Activated CD8-positive, alpha-beta T cell treated with anti-CD3 and anti-CD28 coated beads, Interleukin-2, amount 10 ng/mL, durations not matched to agents 7 days and 5 days (primary cell): ENCODE data around the gene TRAPPC1. TPM values are rescaled to one million over a fixed set of nuclear protein-coding genes. Genes with fewer than 3 reads are reported as not detected.
"Not testable (repeated sequence)": the region's sequence is repeated elsewhere in the genome, so short reads cannot be mapped to it uniquely, and the experiment has no call there.

Source experiments
- ATAC-seq: fragments of 150-1000 bp; cut with Tn5 transposase; one replicate; pipeline ENCODE4 v1.10.0; 2021; ENCODE audit warnings: moderate library complexity
- CTCF ChIA-PET: fragments of 350-600 bp; sonication (Branson Sonifier 250); formaldehyde crosslinking; loops from one replicate; lab custom pipeline; 2021; ENCODE audit warnings: antibody characterized with exemption; lab: Charles Lee
- POLR2A ChIA-PET: fragments of 350-600 bp; sonication (Branson Sonifier 250); formaldehyde crosslinking; loops from one replicate; lab custom pipeline; 2021; ENCODE audit warnings: antibody characterized with exemption; lab: Charles Lee
- DNase-seq: peaks from one replicate; pipeline ENCODE4 v3.0.0-alpha.2; 2020
- H3K27ac Mint-ChIP-seq: one replicate; pipeline ENCODE4 v1.8.0; 2021; ENCODE audit warnings: mild to moderate bottlenecking, mixed read lengths
- H3K27me3 Mint-ChIP-seq: one replicate; pipeline ENCODE4 v1.8.0; 2021; ENCODE audit warnings: low read depth, mixed read lengths
- H3K36me3 Mint-ChIP-seq: one replicate; pipeline ENCODE4 v1.8.0; 2021; ENCODE audit warnings: low read depth, mixed read lengths
- H3K4me1 Mint-ChIP-seq: one replicate; pipeline ENCODE4 v1.8.0; 2021; ENCODE audit warnings: low read depth, mixed read lengths
- H3K4me3 Mint-ChIP-seq: one replicate; pipeline ENCODE4 v1.8.0; 2021; ENCODE audit warnings: mild to moderate bottlenecking, mixed read lengths
- H3K9me3 Mint-ChIP-seq: one replicate; pipeline ENCODE4 v1.8.0; 2022; ENCODE audit warnings: mixed read lengths; ENCODE audit not compliant: insufficient read depth
- total RNA-seq, 2 experiments: library from RNA; stranded (reverse); gene quantifications; one replicate each; pipeline ENCODE4 v1.2.3, GENCODE V29; 2021

The TRAPPC1 gene
- total RNA-seq, 2 experiments from 2014 or later, result 248 to 278 TPM

GRCh38 chr17:7956228-7956965 lies 24.7 kb upstream of the TRAPPC1 start:
- no peak overlapping the region for H3K4me3 Mint-ChIP-seq

GRCh38 chr17:7955414-7956227 lies 23.9 kb upstream of the TRAPPC1 start:
- ChIA-PET POLR2A (interaction anchor here (0.7 kb wide), 1 partner anchor 10 kb away, joined by 3 read pairs; no protein-coding TSS in a partner anchor), CTCF (interaction anchor here (0.8 to 1.2 kb wide), 3 partner anchors 13 to 34 kb away, joined by 3 to 5 read pairs (median 3); no protein-coding TSS in a partner anchor)
- Mint-ChIP-seq H3K4me1 (peaks cover 30% of the 10 kb centered on the region), H3K27ac (no peak overlapping the region), H3K4me3 (no peak overlapping the region), H3K27me3 (peaks cover 8% of the 10 kb centered on the region), H3K36me3 (peaks cover 5% of the 10 kb centered on the region), H3K9me3 (no peaks in the 10 kb centered on the region)
- ATAC-seq (no peak), DNase-seq (no peak)

More at GRCh38 chr17:7956228-7956965, 24.7 kb upstream of the TRAPPC1 start:
- DNase-seq (no peak), ATAC-seq (no peak)
- Mint-ChIP-seq H3K9me3 (no peaks in the 10 kb centered on the region), H3K27me3 (peaks cover 10% of the 10 kb centered on the region), H3K36me3 (peaks cover 2% of the 10 kb centered on the region), H3K4me1 (peaks cover 23% of the 10 kb centered on the region), H3K27ac (no peak overlapping the region)
- CTCF ChIA-PET, result interaction anchor here (0.8 to 1.2 kb wide), 3 partner anchors 12 to 33 kb away, joined by 3 to 5 read pairs (median 3); no protein-coding TSS in a partner anchor
- POLR2A ChIA-PET, result interaction anchor here (0.7 kb wide), 1 partner anchor 9 kb away, joined by 3 read pairs; no protein-coding TSS in a partner anchor

GRCh38 chr17:7953266-7953665 lies 21.5 kb upstream of the TRAPPC1 start:
- not testable (repeated sequence) for H3K9me3 Mint-ChIP-seq, ATAC-seq, H3K27ac Mint-ChIP-seq, DNase-seq, H3K4me3 Mint-ChIP-seq, H3K27me3 Mint-ChIP-seq
- H3K4me1 Mint-ChIP-seq, result peaks cover 38% of the 10 kb centered on the region
- CTCF ChIA-PET, result interaction anchor here (0.7 to 6.0 kb wide), 5 partner anchors 21 to 85 kb away, joined by 3 to 35 read pairs (median 3); partner anchors contain the start of genes CNTROB and TRAPPC1
- peaks cover 28% of the 10 kb centered on the region for H3K36me3 Mint-ChIP-seq
- POLR2A ChIA-PET, result interaction anchor here (2.1 kb wide), 1 partner anchor 20 kb away, joined by 6 read pairs; no protein-coding TSS in a partner anchor

GRCh38 chr17:7951143-7951792 lies 19.5 kb upstream of the TRAPPC1 start:
- ATAC-seq, result peak; percentile 98
- peaks cover 44% of the 10 kb centered on the region for H3K36me3 Mint-ChIP-seq
- CTCF ChIA-PET, result interaction anchor here (1.0 to 6.0 kb wide), 5 partner anchors 10 to 38 kb away, joined by 3 to 35 read pairs (median 5); partner anchors contain the start of genes CNTROB and TRAPPC1
- peak; percentile 73 for DNase-seq
- POLR2A ChIA-PET, result interaction anchor here (1.0 to 2.0 kb wide), 2 partner anchors 36 to 222 kb away, joined by 3 to 6 read pairs; partner anchors contain the start of gene RNF227
- no peaks in the 10 kb centered on the region for H3K9me3 Mint-ChIP-seq
- H3K27ac Mint-ChIP-seq, result peak overlapping the region; percentile 94
- peak overlapping the region; percentile 66 for H3K4me3 Mint-ChIP-seq
- peaks cover 40% of the 10 kb centered on the region for H3K4me1 Mint-ChIP-seq
- H3K27me3 Mint-ChIP-seq, result no peaks in the 10 kb centered on the region

GRCh38 chr17:7950578-7950977 lies 18.8 kb upstream of the TRAPPC1 start:
- POLR2A ChIA-PET, result interaction anchor here (1.0 to 2.0 kb wide), 2 partner anchors 35 to 223 kb away, joined by 3 to 6 read pairs; partner anchors contain the start of gene RNF227
- peak overlapping the region; percentile 70 for H3K27ac Mint-ChIP-seq

GRCh38 chr17:7947651-7948050 lies 15.9 kb upstream of the TRAPPC1 start:
- Mint-ChIP-seq H3K36me3 (peaks cover 70% of the 10 kb centered on the region), H3K27me3 (no peaks in the 10 kb centered on the region), H3K4me3 (no peak overlapping the region), H3K9me3 (no peaks in the 10 kb centered on the region), H3K4me1 (peaks cover 29% of the 10 kb centered on the region), H3K27ac (peak overlapping the region; percentile 46)
- ChIA-PET CTCF (interaction anchor here (1.5 kb wide), 1 partner anchor 15 kb away, joined by 5 read pairs; the partner anchor contains the start of genes CNTROB and TRAPPC1), POLR2A (interaction anchor here (1.1 kb wide), 2 partner anchors 13 to 32 kb away, joined by 3 read pairs; partner anchors contain the start of gene RNF227)
- no peak for DNase-seq
- no peak for ATAC-seq

More at GRCh38 chr17:7950578-7950977, 18.8 kb upstream of the TRAPPC1 start:
- CTCF ChIA-PET, result interaction anchor here (1.4 to 6.0 kb wide), 3 partner anchors 10 to 39 kb away, joined by 3 to 35 read pairs (median 19); partner anchors contain the start of genes CNTROB and TRAPPC1
- H3K9me3 Mint-ChIP-seq, result no peaks in the 10 kb centered on the region
- no peaks in the 10 kb centered on the region for H3K27me3 Mint-ChIP-seq
- peaks cover 40% of the 10 kb centered on the region for H3K4me1 Mint-ChIP-seq
- ATAC-seq, result no peak
- DNase-seq, result no peak
- peaks cover 51% of the 10 kb centered on the region for H3K36me3 Mint-ChIP-seq
- no peak overlapping the region for H3K4me3 Mint-ChIP-seq

- CTCF ChIA-PET, result interaction anchor here (0.7 to 3.2 kb wide), 6 partner anchors 12 to 227 kb away, joined by 3 to 20 read pairs (median 3); partner anchors contain the start of genes CNTROB and TRAPPC1
- ATAC-seq, result no peak
- H3K4me1 Mint-ChIP-seq, result peaks cover 17% of the 10 kb centered on the region
- peaks cover 75% of the 10 kb centered on the region for H3K36me3 Mint-ChIP-seq
- no peak overlapping the region for H3K27ac Mint-ChIP-seq
- DNase-seq, result no peak
- no peaks in the 10 kb centered on the region for H3K9me3 Mint-ChIP-seq
- POLR2A ChIA-PET, result interaction anchor here (4.2 kb wide), 1 partner anchor 14 kb away, joined by 33 read pairs; the partner anchor contains the start of genes CNTROB and TRAPPC1
- no peaks in the 10 kb centered on the region for H3K27me3 Mint-ChIP-seq
- H3K4me3 Mint-ChIP-seq, result no peak overlapping the region
Observed at GRCh38 chr17:7946441-7946840, 14.7 kb upstream of the TRAPPC1 start.

- ATAC-seq (no peak), DNase-seq (no peak)
- POLR2A ChIA-PET, result interaction anchor here (1.4 to 4.2 kb wide), 2 partner anchors 13 to 30 kb away, joined by 4 to 33 read pairs; partner anchors contain the start of genes CNTROB, RNF227 and TRAPPC1
- H3K9me3 Mint-ChIP-seq, result no peaks in the 10 kb centered on the region
- CTCF ChIA-PET, result interaction anchor here (0.9 to 3.2 kb wide), 7 partner anchors 11 to 202 kb away, joined by 3 to 20 read pairs (median 3); no protein-coding TSS in a partner anchor
- no peak overlapping the region for H3K4me3 Mint-ChIP-seq
- no peak overlapping the region for H3K27ac Mint-ChIP-seq
- H3K27me3 Mint-ChIP-seq, result no peaks in the 10 kb centered on the region
- H3K36me3 Mint-ChIP-seq, result peaks cover 81% of the 10 kb centered on the region
- H3K4me1 Mint-ChIP-seq, result peaks cover 10% of the 10 kb centered on the region
Observed at GRCh38 chr17:7945651-7946050, 13.9 kb upstream of the TRAPPC1 start.

- Mint-ChIP-seq H3K9me3 (no peaks in the 10 kb centered on the region), H3K36me3 (peaks cover 78% of the 10 kb centered on the region), H3K27ac (peak overlapping the region; percentile 46), H3K4me3 (no peak overlapping the region), H3K4me1 (peaks cover 2% of the 10 kb centered on the region), H3K27me3 (no peaks in the 10 kb centered on the region)
- CTCF ChIA-PET, result interaction anchor here (1.1 to 3.2 kb wide), 9 partner anchors 10 to 201 kb away, joined by 3 to 20 read pairs (median 3); no protein-coding TSS in a partner anchor
- DNase-seq (no peak), ATAC-seq (no peak)
- POLR2A ChIA-PET, result interaction anchor here (0.5 to 4.2 kb wide), 3 partner anchors 12 to 45 kb away, joined by 3 to 33 read pairs (median 4); partner anchors contain the start of genes CNTROB, RNF227 and TRAPPC1
Observed at GRCh38 chr17:7944326-7944725, 12.6 kb upstream of the TRAPPC1 start.

GRCh38 chr17:7943291-7943690 lies 11.5 kb upstream of the TRAPPC1 start:
- H3K9me3 Mint-ChIP-seq, result no peaks in the 10 kb centered on the region
- no peaks in the 10 kb centered on the region for H3K27me3 Mint-ChIP-seq
- peaks cover 2% of the 10 kb centered on the region for H3K4me1 Mint-ChIP-seq
- H3K27ac Mint-ChIP-seq, result no peak overlapping the region
- H3K36me3 Mint-ChIP-seq, result peaks cover 73% of the 10 kb centered on the region
- ChIA-PET POLR2A (interaction anchor here (4.2 kb wide), 1 partner anchor 11 kb away, joined by 33 read pairs; the partner anchor contains the start of genes CNTROB and TRAPPC1), CTCF (interaction anchor here (1.1 to 3.2 kb wide), 4 partner anchors 9 to 117 kb away, joined by 3 to 20 read pairs (median 4); no protein-coding TSS in a partner anchor)
- no peak for ATAC-seq
- H3K4me3 Mint-ChIP-seq, result no peak overlapping the region
- no peak for DNase-seq
